ENCODE measurements around the gene CD4.
"Not testable (repeated sequence)": the region's sequence is repeated elsewhere in the genome, so short reads cannot be mapped to it uniquely, and the experiment has no call there.

Gene CD4

DNA sequence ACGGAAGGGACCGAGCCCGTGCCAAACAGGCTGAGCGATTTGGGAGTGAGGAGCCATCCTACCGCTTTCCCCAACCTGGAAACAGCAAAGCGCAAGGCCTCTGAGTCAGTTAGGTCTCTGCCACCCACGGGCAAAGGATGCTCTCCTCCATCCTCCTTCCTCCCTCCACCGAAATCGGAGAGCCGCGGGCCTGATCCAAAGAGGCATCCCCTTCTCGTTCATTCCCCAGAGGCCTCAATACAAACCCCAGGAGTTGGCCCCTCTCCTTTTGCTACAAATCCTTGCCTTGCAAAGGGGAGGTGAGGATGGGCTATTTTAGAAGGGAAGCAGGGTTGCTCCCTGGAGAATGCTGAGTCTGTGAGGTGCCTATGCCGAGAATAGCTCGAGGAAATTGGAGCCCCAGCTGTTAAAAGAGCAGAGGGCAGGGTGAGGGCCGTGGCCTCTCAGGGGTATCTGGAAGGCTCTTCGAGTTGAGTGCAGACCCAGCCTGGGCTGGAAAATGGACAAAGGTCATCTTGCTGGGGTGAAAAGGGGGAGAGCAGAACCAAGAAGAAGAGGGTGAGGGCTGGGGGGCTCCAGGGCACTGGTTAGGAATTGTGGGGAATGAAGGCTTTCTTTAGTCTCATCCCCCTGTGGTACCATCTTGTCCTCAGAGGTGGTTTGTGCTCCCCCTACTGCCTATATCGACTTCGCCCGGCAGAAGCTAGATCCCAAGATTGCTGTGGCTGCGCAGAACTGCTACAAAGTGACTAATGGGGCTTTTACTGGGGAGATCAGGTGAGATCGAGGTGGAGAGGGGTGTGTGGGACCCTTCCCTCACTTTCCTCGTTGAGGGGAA lies 79.1 kb downstream of the CD4 start:
- DNase-seq (ENCODE audit: low spot score), result no peak
- ChIA-PET CTCF (interaction anchor here (0.6 to 2.0 kb wide), 4 partner anchors 16 to 117 kb away, joined by 3 to 12 read pairs (median 6); no protein-coding TSS in a partner anchor), POLR2A (ENCODE audit: low non-redundant PET) (interaction anchor here (2.3 kb wide), 1 partner anchor 16 kb away, joined by 13 read pairs; the partner anchor contains the start of gene USP5)
- TF ChIP-seq, protein P1, sequence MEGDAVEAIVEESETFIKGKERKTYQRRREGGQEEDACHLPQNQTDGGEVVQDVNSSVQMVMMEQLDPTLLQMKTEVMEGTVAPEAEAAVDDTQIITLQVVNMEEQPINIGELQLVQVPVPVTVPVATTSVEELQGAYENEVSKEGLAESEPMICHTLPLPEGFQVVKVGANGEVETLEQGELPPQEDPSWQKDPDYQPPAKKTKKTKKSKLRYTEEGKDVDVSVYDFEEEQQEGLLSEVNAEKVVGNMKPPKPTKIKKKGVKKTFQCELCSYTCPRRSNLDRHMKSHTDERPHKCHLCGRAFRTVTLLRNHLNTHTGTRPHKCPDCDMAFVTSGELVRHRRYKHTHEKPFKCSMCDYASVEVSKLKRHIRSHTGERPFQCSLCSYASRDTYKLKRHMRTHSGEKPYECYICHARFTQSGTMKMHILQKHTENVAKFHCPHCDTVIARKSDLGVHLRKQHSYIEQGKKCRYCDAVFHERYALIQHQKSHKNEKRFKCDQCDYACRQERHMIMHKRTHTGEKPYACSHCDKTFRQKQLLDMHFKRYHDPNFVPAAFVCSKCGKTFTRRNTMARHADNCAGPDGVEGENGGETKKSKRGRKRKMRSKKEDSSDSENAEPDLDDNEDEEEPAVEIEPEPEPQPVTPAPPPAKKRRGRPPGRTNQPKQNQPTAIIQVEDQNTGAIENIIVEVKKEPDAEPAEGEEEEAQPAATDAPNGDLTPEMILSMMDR (conservative IDR thresholded peaks at IDR 0.05; ENCODE audit: low read depth), result no peak
- H3K27ac ChIP-seq, result peak overlapping the region; percentile 84

DNA sequence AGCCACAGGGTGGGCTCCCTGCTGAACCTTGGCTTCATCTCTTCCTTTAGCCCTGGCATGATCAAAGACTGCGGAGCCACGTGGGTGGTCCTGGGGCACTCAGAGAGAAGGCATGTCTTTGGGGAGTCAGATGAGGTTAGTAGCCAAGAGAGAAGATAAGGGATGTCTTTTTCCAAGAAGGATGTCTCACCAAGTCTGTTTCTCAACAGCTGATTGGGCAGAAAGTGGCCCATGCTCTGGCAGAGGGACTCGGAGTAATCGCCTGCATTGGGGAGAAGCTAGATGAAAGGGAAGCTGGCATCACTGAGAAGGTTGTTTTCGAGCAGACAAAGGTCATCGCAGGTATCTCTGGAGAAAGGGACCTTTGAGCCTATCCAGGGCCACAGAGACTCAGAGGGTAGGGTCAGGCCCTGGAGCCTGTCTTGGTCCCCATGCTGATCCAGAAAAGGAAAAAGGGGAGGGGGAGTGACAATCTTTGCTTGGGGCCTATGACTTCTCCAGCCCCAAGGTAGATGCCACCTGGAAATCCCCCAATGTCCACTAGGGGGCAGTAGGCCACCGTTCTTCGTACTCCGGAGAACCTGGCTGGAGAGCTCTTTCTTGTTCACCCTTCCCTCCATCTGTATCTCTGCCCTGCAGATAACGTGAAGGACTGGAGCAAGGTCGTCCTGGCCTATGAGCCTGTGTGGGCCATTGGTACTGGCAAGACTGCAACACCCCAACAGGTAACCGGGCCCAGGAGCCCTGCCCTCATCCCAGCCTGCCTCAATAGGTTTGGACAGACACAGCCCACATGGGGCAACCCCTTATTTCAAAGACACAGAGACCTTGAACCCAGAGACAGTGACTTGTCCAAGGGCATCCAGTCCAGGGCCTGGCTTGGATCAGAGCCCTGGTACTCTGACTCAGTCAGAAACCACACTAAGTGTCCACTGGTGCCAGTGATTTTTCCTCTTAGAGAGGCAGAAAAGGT lies 80.0 kb downstream of the CD4 start:
- CTCF ChIA-PET, result interaction anchor here (0.7 to 2.0 kb wide), 6 partner anchors 15 to 145 kb away, joined by 3 to 12 read pairs (median 6); partner anchors contain the start of gene USP5
- peak; percentile 61 for DNase-seq (ENCODE audit: low spot score)
- TF ChIP-seq, protein P1 (conservative IDR thresholded peaks at IDR 0.05; ENCODE audit: low read depth), result peak; percentile 71
- peak overlapping the region; percentile 84 for H3K27ac ChIP-seq
- POLR2A ChIA-PET (ENCODE audit: low non-redundant PET), result no interaction called here

DNA sequence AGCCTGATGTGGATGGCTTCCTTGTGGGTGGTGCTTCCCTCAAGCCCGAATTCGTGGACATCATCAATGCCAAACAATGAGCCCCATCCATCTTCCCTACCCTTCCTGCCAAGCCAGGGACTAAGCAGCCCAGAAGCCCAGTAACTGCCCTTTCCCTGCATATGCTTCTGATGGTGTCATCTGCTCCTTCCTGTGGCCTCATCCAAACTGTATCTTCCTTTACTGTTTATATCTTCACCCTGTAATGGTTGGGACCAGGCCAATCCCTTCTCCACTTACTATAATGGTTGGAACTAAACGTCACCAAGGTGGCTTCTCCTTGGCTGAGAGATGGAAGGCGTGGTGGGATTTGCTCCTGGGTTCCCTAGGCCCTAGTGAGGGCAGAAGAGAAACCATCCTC lies 81.0 kb downstream of the CD4 start:
- peak overlapping the region; percentile 84 for H3K27ac ChIP-seq
- CTCF ChIA-PET, result interaction anchor here (0.6 to 2.0 kb wide), 4 partner anchors 21 to 348 kb away, joined by 3 to 12 read pairs (median 3); no protein-coding TSS in a partner anchor
- DNase-seq (ENCODE audit: low spot score); POLR2A ChIA-PET (ENCODE audit: low non-redundant PET): not testable (repeated sequence)

All from RWPE1 (cell line).